Measurements from ENCODE around the gene ITPK1.

The ITPK1 gene

DNA sequence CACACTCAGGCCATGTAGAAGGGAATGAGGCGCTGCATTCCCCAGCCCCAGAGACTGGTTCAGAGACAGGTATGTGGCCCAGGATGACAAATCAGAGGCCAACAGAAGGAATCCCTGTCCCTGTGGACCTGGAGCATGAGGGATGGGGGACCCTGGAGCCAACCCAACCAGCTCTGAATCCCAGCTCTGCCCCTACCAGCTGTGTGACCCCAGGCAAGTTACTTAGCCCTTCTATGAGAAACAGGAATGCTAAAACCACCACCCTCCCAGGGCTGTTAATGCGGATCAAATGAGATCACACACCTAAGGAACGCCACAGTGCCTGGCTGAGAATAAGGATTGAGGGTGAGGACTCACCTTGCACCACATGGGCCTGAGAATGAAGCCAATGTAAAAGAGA lies 15.6 kb downstream of the ITPK1 start:
- ChIA-PET POLR2A (no interaction called here), CTCF (interaction anchor here (1.6 to 2.4 kb wide), 2 partner anchors 14 to 148 kb away, joined by 5 to 10 read pairs; no protein-coding TSS in a partner anchor)
- no peak for TF ChIP-seq ZBTB8A (tag by site-specific recombination; IDR thresholded peaks at IDR 0.05)
- no peak for TF ChIP-seq HOXA7 (CRISPR knock-in tag; IDR thresholded peaks at IDR 0.05; ENCODE audit: borderline replicate concordance)
- no peak for TF ChIP-seq ZNF362 (tag by site-specific recombination; IDR thresholded peaks at IDR 0.05)
- no peak for TF ChIP-seq ZNF274 (IDR thresholded peaks at IDR 0.05; ENCODE audit: low read length)
- no peak for TF ChIP-seq ZNF274 (tag by site-specific recombination; IDR thresholded peaks at IDR 0.05; ENCODE audit: borderline replicate concordance)
- no peak for TF ChIP-seq IKZF3 (tag by site-specific recombination; IDR thresholded peaks at IDR 0.05)
- no peak for TF ChIP-seq ZNF561 (tag by site-specific recombination; IDR thresholded peaks at IDR 0.05; ENCODE audit: borderline replicate concordance)
- TF ChIP-seq, protein P1, sequence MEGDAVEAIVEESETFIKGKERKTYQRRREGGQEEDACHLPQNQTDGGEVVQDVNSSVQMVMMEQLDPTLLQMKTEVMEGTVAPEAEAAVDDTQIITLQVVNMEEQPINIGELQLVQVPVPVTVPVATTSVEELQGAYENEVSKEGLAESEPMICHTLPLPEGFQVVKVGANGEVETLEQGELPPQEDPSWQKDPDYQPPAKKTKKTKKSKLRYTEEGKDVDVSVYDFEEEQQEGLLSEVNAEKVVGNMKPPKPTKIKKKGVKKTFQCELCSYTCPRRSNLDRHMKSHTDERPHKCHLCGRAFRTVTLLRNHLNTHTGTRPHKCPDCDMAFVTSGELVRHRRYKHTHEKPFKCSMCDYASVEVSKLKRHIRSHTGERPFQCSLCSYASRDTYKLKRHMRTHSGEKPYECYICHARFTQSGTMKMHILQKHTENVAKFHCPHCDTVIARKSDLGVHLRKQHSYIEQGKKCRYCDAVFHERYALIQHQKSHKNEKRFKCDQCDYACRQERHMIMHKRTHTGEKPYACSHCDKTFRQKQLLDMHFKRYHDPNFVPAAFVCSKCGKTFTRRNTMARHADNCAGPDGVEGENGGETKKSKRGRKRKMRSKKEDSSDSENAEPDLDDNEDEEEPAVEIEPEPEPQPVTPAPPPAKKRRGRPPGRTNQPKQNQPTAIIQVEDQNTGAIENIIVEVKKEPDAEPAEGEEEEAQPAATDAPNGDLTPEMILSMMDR (tag by site-specific recombination; IDR thresholded peaks at IDR 0.05) = no peak
- no peak for TF ChIP-seq ZIC2 (tag by site-specific recombination; IDR thresholded peaks at IDR 0.05)
- TF ChIP-seq ZNF560 (tag by site-specific recombination; IDR thresholded peaks at IDR 0.05; ENCODE audit: borderline replicate concordance) = no peak
- TF ChIP-seq, protein P2, sequence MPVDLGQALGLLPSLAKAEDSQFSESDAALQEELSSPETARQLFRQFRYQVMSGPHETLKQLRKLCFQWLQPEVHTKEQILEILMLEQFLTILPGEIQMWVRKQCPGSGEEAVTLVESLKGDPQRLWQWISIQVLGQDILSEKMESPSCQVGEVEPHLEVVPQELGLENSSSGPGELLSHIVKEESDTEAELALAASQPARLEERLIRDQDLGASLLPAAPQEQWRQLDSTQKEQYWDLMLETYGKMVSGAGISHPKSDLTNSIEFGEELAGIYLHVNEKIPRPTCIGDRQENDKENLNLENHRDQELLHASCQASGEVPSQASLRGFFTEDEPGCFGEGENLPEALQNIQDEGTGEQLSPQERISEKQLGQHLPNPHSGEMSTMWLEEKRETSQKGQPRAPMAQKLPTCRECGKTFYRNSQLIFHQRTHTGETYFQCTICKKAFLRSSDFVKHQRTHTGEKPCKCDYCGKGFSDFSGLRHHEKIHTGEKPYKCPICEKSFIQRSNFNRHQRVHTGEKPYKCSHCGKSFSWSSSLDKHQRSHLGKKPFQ (tag by site-specific recombination; IDR thresholded peaks at IDR 0.05) = no peak
- H3K9me3 ChIP-seq (ENCODE audit: control insufficient read depth, insufficient read depth, low read depth, low read length) = no peaks in the 10 kb centered on the region
- no peak overlapping the region for H3K27ac ChIP-seq (ENCODE audit: extremely low read depth, low read depth, low read length)
- no peaks in the 10 kb centered on the region for H3K36me3 ChIP-seq (ENCODE audit: control insufficient read depth in 2 of 2, insufficient read depth in 1 of 2, low read length in 2 of 2)
- H3K4me3 ChIP-seq (ENCODE audit: low read depth, low read length) = no peak overlapping the region
- peaks cover 3% of the 10 kb centered on the region; the same call in 1 of the 2 replicates for H3K4me1 ChIP-seq (ENCODE audit: control insufficient read depth, insufficient read depth, low read length)

DNA sequence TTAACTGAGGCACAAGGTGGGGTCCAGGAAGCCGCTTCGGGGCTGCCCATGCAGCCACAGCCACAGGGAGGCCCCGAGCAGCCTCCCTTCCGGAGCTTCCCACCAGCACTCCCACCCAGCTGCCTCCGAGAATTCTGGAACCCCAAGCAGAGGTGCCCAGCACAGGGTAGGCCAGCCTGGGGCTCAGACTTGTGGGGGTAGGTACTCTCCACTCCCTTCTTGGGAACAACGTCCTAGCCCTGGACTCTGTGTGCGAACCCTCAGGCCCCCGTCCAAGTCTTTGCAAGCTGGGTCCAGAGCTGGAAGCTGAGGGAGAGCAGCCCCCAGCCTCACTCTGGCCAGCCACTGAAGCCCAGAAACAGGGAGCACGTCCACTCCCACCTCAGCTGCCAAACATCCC lies 16.1 kb downstream of the ITPK1 start:
- CTCF ChIA-PET = interaction anchor here (2.4 kb wide), 1 partner anchor 14 kb away, joined by 10 read pairs; no protein-coding TSS in a partner anchor
- no peaks in the 10 kb centered on the region for H3K36me3 ChIP-seq (ENCODE audit: control insufficient read depth in 2 of 2, insufficient read depth in 1 of 2, low read length in 2 of 2)
- POLR2A ChIA-PET = no interaction called here
- no peak overlapping the region for H3K4me3 ChIP-seq (ENCODE audit: low read depth, low read length)
- H3K27ac ChIP-seq (ENCODE audit: extremely low read depth, low read depth, low read length) = no peak overlapping the region
- peaks cover 3% of the 10 kb centered on the region; the same call in 1 of the 2 replicates for H3K4me1 ChIP-seq (ENCODE audit: control insufficient read depth, insufficient read depth, low read length)
- H3K9me3 ChIP-seq (ENCODE audit: control insufficient read depth, insufficient read depth, low read depth, low read length) = no peaks in the 10 kb centered on the region
- no peak for TF ChIP-seq ZBTB44 (tag by site-specific recombination; IDR thresholded peaks at IDR 0.05)
- TF ChIP-seq, protein P3, sequence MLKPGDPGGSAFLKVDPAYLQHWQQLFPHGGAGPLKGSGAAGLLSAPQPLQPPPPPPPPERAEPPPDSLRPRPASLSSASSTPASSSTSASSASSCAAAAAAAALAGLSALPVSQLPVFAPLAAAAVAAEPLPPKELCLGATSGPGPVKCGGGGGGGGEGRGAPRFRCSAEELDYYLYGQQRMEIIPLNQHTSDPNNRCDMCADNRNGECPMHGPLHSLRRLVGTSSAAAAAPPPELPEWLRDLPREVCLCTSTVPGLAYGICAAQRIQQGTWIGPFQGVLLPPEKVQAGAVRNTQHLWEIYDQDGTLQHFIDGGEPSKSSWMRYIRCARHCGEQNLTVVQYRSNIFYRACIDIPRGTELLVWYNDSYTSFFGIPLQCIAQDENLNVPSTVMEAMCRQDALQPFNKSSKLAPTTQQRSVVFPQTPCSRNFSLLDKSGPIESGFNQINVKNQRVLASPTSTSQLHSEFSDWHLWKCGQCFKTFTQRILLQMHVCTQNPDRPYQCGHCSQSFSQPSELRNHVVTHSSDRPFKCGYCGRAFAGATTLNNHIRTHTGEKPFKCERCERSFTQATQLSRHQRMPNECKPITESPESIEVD (tag by site-specific recombination; IDR thresholded peaks at IDR 0.05) = no peak
- no peak for TF ChIP-seq ZBTB26 (tag by site-specific recombination; optimal IDR thresholded peaks at IDR 0.05)
- TF ChIP-seq ZNF112 (tag by site-specific recombination; IDR thresholded peaks at IDR 0.05) = no peak
- no peak for TF ChIP-seq SP2 (tag by site-specific recombination; IDR thresholded peaks at IDR 0.05)
- no peak for TF ChIP-seq ZNF623 (tag by site-specific recombination; IDR thresholded peaks at IDR 0.05)
- no peak for TF ChIP-seq ZNF555 (tag by site-specific recombination; conservative IDR thresholded peaks at IDR 0.05)
- TF ChIP-seq ZNF549 (tag by site-specific recombination; IDR thresholded peaks at IDR 0.05) = no peak
- no peak for TF ChIP-seq PRDM2 (tag by site-specific recombination; IDR thresholded peaks at IDR 0.05; ENCODE audit: borderline replicate concordance)
